Gastrocnemius medialis (tissue), 4 donors: ENCODE data around the gene MBD3L2B. TPM values are rescaled to one million over a fixed set of nuclear protein-coding genes. Genes with fewer than 3 reads are reported as not detected.
"Not testable (repeated sequence)": the region's sequence is repeated elsewhere in the genome, so short reads cannot be mapped to it uniquely, and the experiment has no call there.

Experiments
- ATAC-seq, 2 donors: fragments of 150-250 bp; one replicate each; pipeline ENCODE4 v1.9.1; 2016
- DNase-seq, 2 donors: peaks; one replicate each; pipeline ENCODE4 v3.0.0-alpha.2; 2019
- H3K27ac ChIP-seq, 4 donors: fragments of 200-600 bp; sonication (generic); 1 replicate in 1 of 4; 2 replicates in 3 of 4; pipeline ENCODE4 v1.5.1; 2016 to 2018; ENCODE audit warnings: mild to moderate bottlenecking in 2 of 4, moderate library complexity in 1 of 4
- H3K27me3 ChIP-seq, 3 donors: fragments of 200-600 bp; sonication (generic) in 2 of 3; 1 replicate in 1 of 3; 2 replicates in 2 of 3; pipeline versions ENCODE4 v1.5.1 to v1.6.0; 2016 to 2019; ENCODE audit warnings: mild to moderate bottlenecking in 1 of 3, moderate library complexity in 1 of 3
- H3K36me3 ChIP-seq, 2 donors: fragments of 200-600 bp; sonication (generic) in 1 of 2; one replicate each; pipeline ENCODE4 v1.5.1; 2017 to 2018
- H3K4me1 ChIP-seq, 2 donors: fragments of 200-600 bp; sonication (generic) in 1 of 2; one replicate each; pipeline ENCODE4 v1.5.1; 2016 to 2017; ENCODE audit warnings: mild to moderate bottlenecking in 2 of 2
- H3K4me3 ChIP-seq, 4 donors: fragments of 200-600 bp; sonication (generic) in 3 of 4; 1 replicate in 1 of 4; 2 replicates in 3 of 4; pipeline ENCODE4 v1.5.1; 2016 to 2019; ENCODE audit warnings: mild to moderate bottlenecking in 2 of 4
- H3K9me3 ChIP-seq, 3 donors: fragments of 200-600 bp; sonication (generic) in 2 of 3; 1 replicate in 1 of 3; 2 replicates in 2 of 3; pipeline ENCODE4 v1.5.1; 2016 to 2019
- POLR2A ChIP-seq, 2 donors: fragments of 450-650 bp; IDR thresholded peaks; one replicate each; pipeline ENCODE4 v1.6.1; 2017; ENCODE audit warnings: antibody characterized with exemption in 2 of 2, mild to moderate bottlenecking in 2 of 2, moderate library complexity in 2 of 2
- in situ Hi-C, 4 donors: fragments of 200-750 bp; cut with MboI; loops; one replicate each; pipeline versions ENCODE4 v1.15.0 to v1.8.0; 2017; ENCODE audit warnings: low sequenced_read_pairs in 4 of 4
- intact Hi-C: fragments of 100-400 bp; cut with DNase I; formaldehyde crosslinking; loops from one replicate; pipeline ENCODE4 v1.15.1; 2023; ENCODE audit warnings: low total_unique reads
- total RNA-seq, 4 donors: library from RNA; depleted of rRNA; stranded (reverse); fragments of >200 nt; gene quantifications; one replicate each; pipeline versions ENCODE4 v1.1.0 to v1.2.3, GENCODE V29; 2016
- TF ChIP-seq, protein P1 (sequence below), 5 experiments: fragments of 450-650 bp in 3 of 5; fragments of 200-600 bp in 2 of 5; sonication (generic) in 2 of 5; IDR thresholded peaks in 4 of 5; conservative IDR thresholded peaks in 1 of 5; 1 replicate in 4 of 5; 2 replicates in 1 of 5; pipeline ENCODE4 v1.5.1; 2016 to 2019; ENCODE audit warnings: antibody characterized with exemption in 5 of 5, mild to moderate bottlenecking in 3 of 5, moderate library complexity in 3 of 5

The MBD3L2B gene
- total RNA-seq, 4 donors from 2014 or later: not detected

DNA sequence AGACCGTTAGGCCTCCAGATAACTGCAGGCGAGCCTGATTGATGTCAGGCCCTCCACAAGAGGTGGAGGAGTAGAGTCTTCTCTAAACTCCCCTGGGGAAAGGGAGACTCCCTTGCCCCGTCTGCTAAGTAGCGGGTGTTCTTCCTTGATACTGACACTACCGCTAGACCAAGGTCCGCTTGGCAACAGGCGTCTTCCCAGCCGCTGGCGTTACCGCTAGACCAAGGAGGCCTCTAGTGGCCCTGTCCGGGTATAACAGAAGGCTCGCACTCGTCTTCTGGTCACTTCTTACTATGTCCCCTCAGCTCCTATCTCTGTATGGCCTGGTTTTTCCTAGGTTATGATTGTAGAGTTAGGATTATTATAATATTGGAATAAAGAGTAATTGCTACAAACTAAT is 45.9 kb upstream of the MBD3L2B start:
- intact Hi-C loops: not testable (repeated sequence)

DNA sequence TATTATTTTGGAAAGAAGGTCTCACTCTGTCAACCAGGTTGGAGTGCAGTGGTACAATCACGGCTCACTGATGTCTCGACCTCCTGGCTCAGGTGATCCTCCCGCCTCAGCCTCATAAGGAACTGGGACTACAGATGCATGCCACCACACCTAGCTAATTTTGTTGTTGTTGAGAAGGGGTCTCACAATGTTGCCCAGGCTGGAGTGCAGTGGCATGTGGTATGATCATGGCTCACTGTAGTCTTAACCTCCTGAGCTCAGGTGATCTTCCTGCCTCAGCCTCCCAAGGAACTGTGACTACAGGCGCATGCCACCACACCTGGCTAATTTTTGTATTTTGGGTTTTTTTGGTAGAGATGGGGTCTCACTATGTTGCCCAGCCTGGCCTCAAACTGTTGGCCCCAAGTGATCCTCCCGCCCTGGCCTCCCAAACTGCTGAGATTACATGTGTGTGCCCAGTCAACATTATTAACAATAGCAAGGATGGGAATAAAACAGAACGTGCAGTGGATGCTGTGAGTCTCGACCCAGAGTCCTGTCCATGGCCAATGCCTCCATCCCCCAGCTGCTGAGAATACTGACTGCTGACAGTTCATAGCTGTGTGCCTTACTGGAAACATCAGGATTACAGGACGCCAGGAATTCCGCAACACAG is 42.7 kb upstream of the MBD3L2B start:
- intact Hi-C loops: no loop called here
- no peaks in the 10 kb centered on the region for H3K27me3 ChIP-seq
- H3K4me1 ChIP-seq: no peaks in the 10 kb centered on the region
- DNase-seq: no peak
- H3K27ac ChIP-seq: no peak overlapping the region
- H3K4me3 ChIP-seq: no peak overlapping the region
- H3K36me3 ChIP-seq: no peaks in the 10 kb centered on the region
- no peak for TF ChIP-seq POLR2A (IDR thresholded peaks at IDR 0.05)
- TF ChIP-seq, protein P1, sequence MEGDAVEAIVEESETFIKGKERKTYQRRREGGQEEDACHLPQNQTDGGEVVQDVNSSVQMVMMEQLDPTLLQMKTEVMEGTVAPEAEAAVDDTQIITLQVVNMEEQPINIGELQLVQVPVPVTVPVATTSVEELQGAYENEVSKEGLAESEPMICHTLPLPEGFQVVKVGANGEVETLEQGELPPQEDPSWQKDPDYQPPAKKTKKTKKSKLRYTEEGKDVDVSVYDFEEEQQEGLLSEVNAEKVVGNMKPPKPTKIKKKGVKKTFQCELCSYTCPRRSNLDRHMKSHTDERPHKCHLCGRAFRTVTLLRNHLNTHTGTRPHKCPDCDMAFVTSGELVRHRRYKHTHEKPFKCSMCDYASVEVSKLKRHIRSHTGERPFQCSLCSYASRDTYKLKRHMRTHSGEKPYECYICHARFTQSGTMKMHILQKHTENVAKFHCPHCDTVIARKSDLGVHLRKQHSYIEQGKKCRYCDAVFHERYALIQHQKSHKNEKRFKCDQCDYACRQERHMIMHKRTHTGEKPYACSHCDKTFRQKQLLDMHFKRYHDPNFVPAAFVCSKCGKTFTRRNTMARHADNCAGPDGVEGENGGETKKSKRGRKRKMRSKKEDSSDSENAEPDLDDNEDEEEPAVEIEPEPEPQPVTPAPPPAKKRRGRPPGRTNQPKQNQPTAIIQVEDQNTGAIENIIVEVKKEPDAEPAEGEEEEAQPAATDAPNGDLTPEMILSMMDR (IDR thresholded peaks at IDR 0.05 in 4 of 5, conservative IDR thresholded peaks at IDR 0.05 in 1 of 5): no peak
- in situ Hi-C loops: no loop called here
- ATAC-seq: no peak
- no peaks in the 10 kb centered on the region for H3K9me3 ChIP-seq

More for the DNA sequence above, 45.9 kb upstream of the MBD3L2B start:
- in situ Hi-C loops, H3K27ac ChIP-seq, ATAC-seq, H3K4me1 ChIP-seq, H3K27me3 ChIP-seq, H3K4me3 ChIP-seq, DNase-seq, H3K9me3 ChIP-seq: not testable (repeated sequence)
- TF ChIP-seq, protein P1 (IDR thresholded peaks at IDR 0.05 in 4 of 5, conservative IDR thresholded peaks at IDR 0.05 in 1 of 5): peak in 1 of 5 experiments; percentile 30
- peaks cover 3 to 19% of the 10 kb centered on the region in 2 donors for H3K36me3 ChIP-seq

DNA sequence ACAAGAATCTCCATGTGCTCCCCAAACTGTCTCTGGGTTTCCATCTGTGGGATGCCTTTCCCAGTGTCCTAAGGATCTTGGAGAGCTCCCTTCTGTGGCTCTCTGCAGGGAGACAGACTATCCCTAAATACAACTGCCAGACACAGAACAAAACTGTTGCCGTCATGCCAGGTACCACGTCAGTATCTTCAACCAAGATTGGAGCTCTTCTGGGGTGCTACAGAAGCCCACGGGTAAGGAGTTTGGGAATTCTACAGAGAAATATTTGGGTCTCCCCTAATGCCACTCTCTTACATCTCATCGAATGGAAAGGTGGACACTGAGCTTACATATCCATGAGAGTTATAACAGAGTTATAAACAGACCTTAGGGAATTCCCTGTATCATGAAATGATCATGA is 42.1 kb upstream of the MBD3L2B start:
- H3K27me3 ChIP-seq: no peaks in the 10 kb centered on the region
- H3K27ac ChIP-seq: no peak overlapping the region
- no peak overlapping the region for H3K4me3 ChIP-seq
- no peaks in the 10 kb centered on the region for H3K9me3 ChIP-seq
- no peaks in the 10 kb centered on the region for H3K36me3 ChIP-seq
- in situ Hi-C loops: no loop called here
- ATAC-seq: no peak
- no peaks in the 10 kb centered on the region for H3K4me1 ChIP-seq
- intact Hi-C loops: no loop called here
- DNase-seq: no peak
- TF ChIP-seq POLR2A (IDR thresholded peaks at IDR 0.05): no peak
- TF ChIP-seq, protein P1 (IDR thresholded peaks at IDR 0.05 in 4 of 5, conservative IDR thresholded peaks at IDR 0.05 in 1 of 5): no peak

DNA sequence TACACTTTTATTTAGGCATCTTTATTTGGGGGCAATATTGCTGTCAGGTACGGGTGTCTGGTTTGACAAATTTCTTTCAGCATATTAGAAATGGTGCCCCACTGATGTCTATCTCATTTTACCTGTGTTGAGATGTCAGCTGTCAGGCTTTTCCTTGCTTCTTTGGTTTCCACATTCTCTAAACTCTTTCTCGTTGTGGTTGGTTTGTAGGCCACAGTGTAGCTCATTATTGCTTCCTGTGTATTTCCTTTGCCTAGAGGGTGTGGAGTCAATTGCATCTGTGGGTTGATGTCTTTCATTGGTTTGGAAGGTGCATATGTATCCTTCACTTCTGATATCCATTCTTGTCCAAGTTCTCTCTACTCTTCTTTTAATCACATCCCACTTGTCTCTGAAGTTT is 38.7 kb upstream of the MBD3L2B start:
- in situ Hi-C loops, H3K9me3 ChIP-seq, H3K4me1 ChIP-seq, DNase-seq, intact Hi-C loops, H3K27ac ChIP-seq, H3K27me3 ChIP-seq, ATAC-seq, H3K36me3 ChIP-seq, H3K4me3 ChIP-seq: not testable (repeated sequence)

DNA sequence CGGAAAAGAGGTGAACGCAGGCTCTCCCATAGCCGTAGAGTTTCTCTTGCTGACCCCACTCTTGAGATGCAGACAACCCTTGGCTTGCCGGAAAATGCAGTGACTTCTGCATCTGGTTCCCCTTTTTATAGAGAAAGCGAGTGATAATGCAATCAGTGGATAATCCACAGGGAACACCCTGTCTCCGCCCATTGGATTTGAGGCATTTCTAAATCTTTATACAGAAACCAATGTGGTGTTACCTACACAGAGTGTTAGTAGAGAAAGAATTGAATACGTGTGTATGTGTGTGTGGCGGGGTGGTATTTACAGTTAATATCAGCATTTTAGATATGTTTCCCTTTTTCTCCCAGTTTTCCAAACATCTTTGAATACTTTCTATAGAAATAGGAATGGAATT is 37.3 kb upstream of the MBD3L2B start, which contains the start of gene MBD3L3:
TSS of gene MBD3L3 (minus strand) at position 101 of the 400 bp plus-strand sequence. CDS start at position 30, 71 bp downstream.
- H3K9me3 ChIP-seq: not testable (repeated sequence)

DNA sequence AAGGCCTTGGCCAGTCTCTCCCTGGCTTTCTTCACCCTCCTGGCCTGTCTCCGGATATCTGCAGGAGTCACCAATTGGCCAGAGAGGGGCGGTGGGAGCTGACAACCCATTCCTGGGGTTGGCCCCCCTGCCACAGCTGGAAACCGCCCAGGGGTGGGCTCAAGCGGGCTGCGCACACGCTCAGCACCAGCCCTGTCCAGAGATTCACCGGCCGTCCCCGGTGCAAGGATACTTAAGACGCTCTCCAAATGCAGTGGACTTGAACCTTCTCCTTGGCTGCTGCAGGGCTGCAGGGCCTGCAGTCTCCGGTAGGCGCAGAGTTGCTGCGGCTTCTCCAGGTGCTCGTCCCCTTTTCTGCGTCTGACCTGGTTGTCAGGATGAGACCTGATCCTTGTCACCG is 35.1 kb upstream of the MBD3L2B start:
- intact Hi-C loops, H3K27ac ChIP-seq, H3K4me1 ChIP-seq, DNase-seq, ATAC-seq, H3K27me3 ChIP-seq, in situ Hi-C loops, H3K36me3 ChIP-seq, H3K4me3 ChIP-seq, H3K9me3 ChIP-seq: not testable (repeated sequence)

More for the DNA sequence above, 37.3 kb upstream of the MBD3L2B start, which contains the start of gene MBD3L3:
- DNase-seq, intact Hi-C loops, H3K27me3 ChIP-seq, H3K4me3 ChIP-seq, H3K36me3 ChIP-seq, ATAC-seq, H3K27ac ChIP-seq, in situ Hi-C loops, H3K4me1 ChIP-seq: not testable (repeated sequence)

DNA sequence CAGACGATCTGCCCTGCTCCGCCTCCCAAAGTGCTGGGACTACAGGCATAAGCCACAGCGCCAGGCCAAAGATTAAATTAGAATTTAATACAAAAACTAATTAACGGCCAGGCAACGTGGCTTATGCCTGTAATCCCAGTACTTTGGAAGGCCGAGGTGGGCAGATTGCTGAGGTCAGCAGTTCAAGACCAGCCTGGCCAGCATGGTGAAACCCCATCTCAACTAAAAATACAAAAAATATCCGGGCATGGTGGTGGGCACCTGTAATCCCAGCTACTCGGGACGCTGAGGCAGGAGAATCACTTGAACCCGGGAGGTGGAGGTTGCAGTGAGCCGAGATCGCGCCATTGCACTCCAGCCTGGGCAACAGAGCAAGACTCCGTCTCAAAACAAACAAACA is 34.4 kb upstream of the MBD3L2B start:
- H3K4me1 ChIP-seq, ATAC-seq, H3K4me3 ChIP-seq, H3K27ac ChIP-seq, in situ Hi-C loops, intact Hi-C loops, H3K27me3 ChIP-seq, H3K36me3 ChIP-seq, DNase-seq, H3K9me3 ChIP-seq: not testable (repeated sequence)

DNA sequence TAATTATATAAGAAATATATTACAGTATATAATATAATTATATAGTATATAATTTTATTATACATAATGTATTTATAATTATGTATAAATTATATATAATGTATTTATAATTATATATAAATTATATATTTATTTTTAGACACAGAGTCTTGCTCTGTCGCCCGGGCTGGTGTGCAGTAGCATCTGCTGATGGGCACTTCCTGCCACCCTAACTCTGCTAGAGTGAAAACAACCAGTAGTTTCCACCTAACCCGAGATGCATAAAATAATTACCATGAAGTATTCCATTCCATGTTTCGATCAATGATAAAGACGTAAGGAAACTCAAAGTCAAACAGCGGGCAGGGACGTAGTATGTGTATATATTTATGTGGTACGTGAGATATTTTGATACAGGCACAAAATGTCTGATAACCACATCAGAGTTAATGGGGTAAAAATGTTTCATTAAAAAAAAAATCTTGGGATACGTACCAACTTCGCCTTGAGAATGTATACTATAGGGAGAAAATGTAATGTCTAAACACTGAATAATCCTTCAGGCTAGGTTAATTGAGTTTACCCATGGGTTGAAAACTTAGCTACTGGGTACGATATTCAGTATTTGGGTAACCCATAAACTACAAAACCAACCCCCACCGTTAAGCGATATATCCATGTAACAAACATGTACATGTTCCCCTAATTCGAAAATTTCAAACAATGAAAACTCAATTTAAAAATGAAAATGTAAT is 33.6 kb upstream of the MBD3L2B start:
- H3K4me1 ChIP-seq, intact Hi-C loops, DNase-seq, ATAC-seq, H3K27ac ChIP-seq, H3K9me3 ChIP-seq, H3K36me3 ChIP-seq, H3K27me3 ChIP-seq, H3K4me3 ChIP-seq, in situ Hi-C loops: not testable (repeated sequence)

DNA sequence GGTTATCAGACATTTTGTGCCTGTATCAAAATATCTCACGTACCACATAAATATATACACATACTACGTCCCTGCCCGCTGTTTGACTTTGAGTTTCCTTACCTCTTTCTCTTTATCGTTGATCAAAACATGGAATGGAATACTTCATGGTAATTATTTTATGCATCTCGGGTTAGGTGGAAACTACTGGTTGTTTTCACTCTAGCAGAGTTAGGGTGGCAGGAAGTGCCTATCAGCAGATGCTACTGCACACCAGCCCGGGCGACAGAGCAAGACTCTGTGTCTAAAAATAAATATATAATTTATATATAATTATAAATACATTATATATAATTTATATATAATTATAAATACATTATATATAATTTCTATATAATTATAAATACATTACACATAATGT is 31.7 kb upstream of the MBD3L2B start:
- intact Hi-C loops, H3K4me1 ChIP-seq, ATAC-seq, H3K27ac ChIP-seq, H3K27me3 ChIP-seq, H3K9me3 ChIP-seq, DNase-seq, in situ Hi-C loops, H3K36me3 ChIP-seq, H3K4me3 ChIP-seq: not testable (repeated sequence)
